GF-D8 (cell line): Measurements from ENCODE around the gene KRTAP10-6.
"Not testable (repeated sequence)": the region's sequence is repeated elsewhere in the genome, so short reads cannot be mapped to it uniquely, and the experiment has no call there.

Source experiments
- DNase-seq: peaks from one replicate; lab custom pipeline; 2025; lab: John Stamatoyannopoulos, UW

The KRTAP10-6 gene

GRCh38 chr21:44557491-44558328 is 34.6 kb downstream of the KRTAP10-6 start:
- DNase-seq = no peak

GRCh38 chr21:44556879-44557278 is 35.4 kb downstream of the KRTAP10-6 start:
- DNase-seq = peak; percentile 41

GRCh38 chr21:44555200-44555875 is 37.0 kb downstream of the KRTAP10-6 start:
- no peak for DNase-seq

GRCh38 chr21:44552681-44553080 is 39.6 kb downstream of the KRTAP10-6 start:
- DNase-seq = no peak

GRCh38 chr21:44552136-44552535 is 40.2 kb downstream of the KRTAP10-6 start:
- DNase-seq = no peak

GRCh38 chr21:44551340-44551961 is 40.9 kb downstream of the KRTAP10-6 start, which contains the start of gene KRTAP10-2:
Gene KRTAP10-2, minus strand, starts transcription at chr21:44551505. Its CDS starts 47 bp downstream, at chr21:44551458.
- DNase-seq = no peak

GRCh38 chr21:44550807-44551206 is 41.5 kb downstream of the KRTAP10-6 start:
- no peak for DNase-seq

- not testable (repeated sequence) for DNase-seq
Observed at GRCh38 chr21:44550285-44550684, 42.0 kb downstream of the KRTAP10-6 start.

- DNase-seq = no peak
Observed at GRCh38 chr21:44549525-44550211, 42.6 kb downstream of the KRTAP10-6 start.

- DNase-seq = no peak
Observed at GRCh38 chr21:44548922-44549321, 43.4 kb downstream of the KRTAP10-6 start.

- no peak for DNase-seq
Observed at GRCh38 chr21:44548381-44548780, 43.9 kb downstream of the KRTAP10-6 start.

GRCh38 chr21:44547656-44548331 is 44.5 kb downstream of the KRTAP10-6 start:
- DNase-seq = no peak

GRCh38 chr21:44544566-44544965 is 47.7 kb downstream of the KRTAP10-6 start:
- DNase-seq = no peak

GRCh38 chr21:44542716-44543115 is 49.6 kb downstream of the KRTAP10-6 start:
- DNase-seq = no peak
